ENCODE measurements around the gene SPSB1.

GRCh38 chr1:9271283-9271682 is 21.4 kb upstream of the SPSB1 start:
- no peak for TF ChIP-seq YY1 (IDR thresholded peaks at IDR 0.05; ENCODE audit: insufficient read depth, insufficient read length)
- TF ChIP-seq SUZ12 (IDR thresholded peaks at IDR 0.05; ENCODE audit: extremely low read depth, insufficient read depth, insufficient read length), result no peak
- TF ChIP-seq ZNF274 (IDR thresholded peaks at IDR 0.05; ENCODE audit: low read depth, low read length), result no peak

Data from NT2/D1 (cell line).